ENCODE results near the gene PDCD10. TPM values are rescaled to one million over a fixed set of nuclear protein-coding genes. Genes with fewer than 3 reads are reported as not detected.

Gene PDCD10
- total RNA-seq, 2 experiments from 2014 or later: 85.5 to 92.4 TPM

Other genes starting within 250 kb of the PDCD10 start
- gene WDR49, start 81.0 kb downstream of the PDCD10 start, total RNA-seq: not detected
- gene SERPINI1, start 829 bp upstream of the PDCD10 start, total RNA-seq: 1 to 10 TPM; 1.1 to 1.6 TPM

Measured in activated CD8-positive, alpha-beta memory T cell treated with anti-CD3 and anti-CD28 coated beads for 36 hours (primary cell).